Subcutaneous abdominal adipose tissue (tissue), 5 donors: ENCODE data around the gene RSKR.
"Not testable (repeated sequence)": the region's sequence is repeated elsewhere in the genome, so short reads cannot be mapped to it uniquely, and the experiment has no call there.

Source experiments
- H3K27ac ChIP-seq: one replicate; pipeline ENCODE4 v1.7.0; 2013; ENCODE audit warnings: low read depth, mild to moderate bottlenecking, inconsistent platforms, low read length, moderate library complexity
- H3K27me3 ChIP-seq, 5 donors: one replicate each; pipeline ENCODE4 v1.7.0; 2013; ENCODE audit warnings: low read length in 5 of 5, inconsistent platforms in 1 of 5; ENCODE audit not compliant: control insufficient read depth in 5 of 5, insufficient read depth in 4 of 5
- H3K36me3 ChIP-seq, 5 donors: one replicate each; pipeline ENCODE4 v1.7.0; 2013; ENCODE audit warnings: low read length in 5 of 5; ENCODE audit not compliant: control insufficient read depth in 5 of 5, insufficient read depth in 5 of 5
- H3K4me1 ChIP-seq, 5 donors: one replicate each; pipeline ENCODE4 v1.7.0; 2013; ENCODE audit warnings: low read length in 5 of 5, mild to moderate bottlenecking in 3 of 5, moderate library complexity in 1 of 5; ENCODE audit not compliant: control insufficient read depth in 5 of 5, insufficient read depth in 5 of 5
- H3K4me3 ChIP-seq, 5 donors: one replicate each; pipeline ENCODE4 v1.7.0; 2013; ENCODE audit warnings: low read length in 5 of 5, low read depth in 1 of 5
- H3K9ac ChIP-seq, 5 donors: one replicate each; pipeline ENCODE4 v1.7.0; 2013; ENCODE audit warnings: low read length in 5 of 5, mild to moderate bottlenecking in 4 of 5, moderate library complexity in 3 of 5
- H3K9me3 ChIP-seq, 5 donors: one replicate each; pipeline ENCODE4 v1.7.0; 2013; ENCODE audit warnings: low read length in 5 of 5; ENCODE audit not compliant: control insufficient read depth in 5 of 5
- donor health status: healthy.
- donor health status: healthy.
- donor health status: healthy.
- donor health status: healthy.
- donor health status: healthy.

The RSKR gene

GRCh38 chr17:28604031-28604430, 10.0 kb downstream of the RSKR start:
- H3K36me3 ChIP-seq, H3K4me3 ChIP-seq, H3K9me3 ChIP-seq, H3K27me3 ChIP-seq, H3K27ac ChIP-seq, H3K9ac ChIP-seq: not testable (repeated sequence)
- H3K4me1 ChIP-seq: peaks cover 0 to 13% (median 8%) of the 10 kb centered on the region in 5 donors

GRCh38 chr17:28599311-28600184, 14.4 kb downstream of the RSKR start:
- Histone ChIP-seq H3K9me3 (no peaks in the 10 kb centered on the region), H3K27ac (peak overlapping the region; percentile 98)

GRCh38 chr17:28598799-28599310, 15.1 kb downstream of the RSKR start, which contains the start of gene SPAG5:
Gene SPAG5, minus strand, starts transcription at chr17:28599025. Its CDS starts 79 bp downstream, at chr17:28598946.
- no peaks in the 10 kb centered on the region for H3K36me3 ChIP-seq
- H3K27me3 ChIP-seq: no peaks in the 10 kb centered on the region
- H3K4me1 ChIP-seq: peaks cover 0 to 23% (median 15%) of the 10 kb centered on the region in 5 donors
- H3K27ac ChIP-seq: peak within 1 kb of the TSS; percentile 98
- H3K9ac ChIP-seq: peak within 1 kb of the TSS; percentile 84 to 97 (median 94)
- no peaks in the 10 kb centered on the region for H3K9me3 ChIP-seq
- peak within 1 kb of the TSS; percentile 80 to 90 (median 86) for H3K4me3 ChIP-seq

More at GRCh38 chr17:28599311-28600184, 14.4 kb downstream of the RSKR start:
- H3K36me3 ChIP-seq: no peaks in the 10 kb centered on the region
- no peaks in the 10 kb centered on the region for H3K27me3 ChIP-seq
- peak overlapping the region; percentile 80 to 90 (median 86) for H3K4me3 ChIP-seq
- H3K9ac ChIP-seq: peak overlapping the region; percentile 84 to 97 (median 94)
- peaks cover 0 to 23% (median 15%) of the 10 kb centered on the region in 5 donors for H3K4me1 ChIP-seq

GRCh38 chr17:28598389-28598788, 15.6 kb downstream of the RSKR start:
- Histone ChIP-seq H3K27ac (peak overlapping the region; percentile 98), H3K36me3 (no peaks in the 10 kb centered on the region), H3K27me3 (no peaks in the 10 kb centered on the region), H3K4me1 (peaks cover 0 to 23% (median 15%) of the 10 kb centered on the region in 5 donors), H3K4me3 (peak overlapping the region; percentile 68 to 90 (median 86)), H3K9me3 (no peaks in the 10 kb centered on the region), H3K9ac (peak overlapping the region in 4 of 5 donors; percentile 59 to 97 (median 89))

- Histone ChIP-seq H3K36me3 (no peaks in the 10 kb centered on the region), H3K9ac (no peak overlapping the region), H3K4me1 (peaks cover 0 to 23% (median 15%) of the 10 kb centered on the region in 5 donors), H3K4me3 (peak overlapping the region in 1 of 5 donors; percentile 80), H3K27ac (no peak overlapping the region), H3K27me3 (no peaks in the 10 kb centered on the region), H3K9me3 (no peaks in the 10 kb centered on the region)
These were observed 16.2 kb downstream of the RSKR start for GRCh38 chr17:28597606-28598383.

GRCh38 chr17:28592260-28592659, 21.7 kb downstream of the RSKR start:
- Histone ChIP-seq H3K27me3 (no peaks in the 10 kb centered on the region), H3K9me3 (no peaks in the 10 kb centered on the region), H3K27ac (no peak overlapping the region), H3K36me3 (peaks cover 0 to 10% (median 0%) of the 10 kb centered on the region in 5 donors), H3K4me3 (no peak overlapping the region), H3K4me1 (peaks cover 0 to 13% (median 10%) of the 10 kb centered on the region in 5 donors), H3K9ac (no peak overlapping the region)

- Histone ChIP-seq H3K4me1 (no peaks in the 10 kb centered on the region), H3K27me3 (no peaks in the 10 kb centered on the region), H3K9me3 (no peaks in the 10 kb centered on the region), H3K4me3 (no peak overlapping the region), H3K27ac (no peak overlapping the region), H3K36me3 (peaks cover 5 to 30% (median 12%) of the 10 kb centered on the region in 5 donors), H3K9ac (no peak overlapping the region)
These were observed 28.1 kb downstream of the RSKR start for GRCh38 chr17:28585851-28586250.

- no peaks in the 10 kb centered on the region for H3K9me3 ChIP-seq
- H3K27ac ChIP-seq: no peak overlapping the region
- H3K4me1 ChIP-seq: no peaks in the 10 kb centered on the region
- no peak overlapping the region for H3K9ac ChIP-seq
- no peak overlapping the region for H3K4me3 ChIP-seq
- H3K27me3 ChIP-seq: no peaks in the 10 kb centered on the region
- peaks cover 5 to 30% (median 12%) of the 10 kb centered on the region in 5 donors for H3K36me3 ChIP-seq
These were observed 29.6 kb downstream of the RSKR start for GRCh38 chr17:28584434-28584833.

GRCh38 chr17:28582513-28582912, 31.5 kb downstream of the RSKR start:
- peaks cover 5 to 35% (median 15%) of the 10 kb centered on the region in 5 donors for H3K36me3 ChIP-seq
- H3K9me3 ChIP-seq: no peaks in the 10 kb centered on the region
- peaks cover 0 to under 1% (median under 1%) of the 10 kb centered on the region in 5 donors for H3K4me1 ChIP-seq
- no peak overlapping the region for H3K27ac ChIP-seq
- no peaks in the 10 kb centered on the region for H3K27me3 ChIP-seq
- H3K4me3 ChIP-seq: no peak overlapping the region
- no peak overlapping the region for H3K9ac ChIP-seq
